ENCODE results near the gene CLIP1.
A peak's percentile ranks its signal among the peaks of the same experiment; 100 is the strongest.
"Not testable (repeated sequence)": the region's sequence is repeated elsewhere in the genome, so short reads cannot be mapped to it uniquely, and the experiment has no call there.

The CLIP1 gene

GRCh38 chr12:122309564-122310121, 112.8 kb downstream of the CLIP1 start:
- DNase-seq = no peak

- no peak for DNase-seq
Observed at GRCh38 chr12:122308811-122309210, 113.7 kb downstream of the CLIP1 start.

- no peak for DNase-seq
Observed at GRCh38 chr12:122306407-122306806, 116.1 kb downstream of the CLIP1 start.

- DNase-seq = no peak
Observed at GRCh38 chr12:122304924-122305323, 117.5 kb downstream of the CLIP1 start.

- DNase-seq = no peak
Observed at GRCh38 chr12:122303068-122303467, 119.4 kb downstream of the CLIP1 start.

- DNase-seq = no peak
Observed at GRCh38 chr12:122298071-122298748, 124.3 kb downstream of the CLIP1 start.

- DNase-seq = no peak
Observed at GRCh38 chr12:122297494-122297893, 125.0 kb downstream of the CLIP1 start.

- DNase-seq = no peak
Observed at GRCh38 chr12:122295877-122296276, 126.6 kb downstream of the CLIP1 start.

- DNase-seq = no peak
Observed at GRCh38 chr12:122293081-122293480, 129.4 kb downstream of the CLIP1 start.

- DNase-seq = no peak
Observed at GRCh38 chr12:122291431-122291830, 131.0 kb downstream of the CLIP1 start.

GRCh38 chr12:122283680-122284079, 138.8 kb downstream of the CLIP1 start:
- DNase-seq = no peak

- DNase-seq = no peak
Observed at GRCh38 chr12:122282061-122282460, 140.4 kb downstream of the CLIP1 start.

- DNase-seq = no peak
Observed at GRCh38 chr12:122276242-122276641, 146.2 kb downstream of the CLIP1 start.

- DNase-seq = no peak
Observed at GRCh38 chr12:122275459-122275858, 147.0 kb downstream of the CLIP1 start.

- peak; percentile 98 for DNase-seq
Observed at GRCh38 chr12:122266230-122266901, 156.1 kb downstream of the CLIP1 start, which contains the start of gene VPS33A. Gene VPS33A, minus strand, starts transcription at chr12:122266494. Its CDS starts 86 bp downstream, at chr12:122266408.

- DNase-seq = peak; percentile 26
Observed at GRCh38 chr12:122265886-122266229, 156.6 kb downstream of the CLIP1 start.

- no peak for DNase-seq
Observed at GRCh38 chr12:122265476-122265875, 157.0 kb downstream of the CLIP1 start.

- DNase-seq = not testable (repeated sequence)
Observed at GRCh38 chr12:122260735-122261134, 161.7 kb downstream of the CLIP1 start.

GRCh38 chr12:122258939-122259338, 163.5 kb downstream of the CLIP1 start:
- DNase-seq = not testable (repeated sequence)

GRCh38 chr12:122258462-122258861, 164.0 kb downstream of the CLIP1 start:
- DNase-seq = not testable (repeated sequence)

- DNase-seq = no peak
Observed at GRCh38 chr12:122250536-122250935, 171.9 kb downstream of the CLIP1 start.

- no peak for DNase-seq
Observed at GRCh38 chr12:122250047-122250446, 172.4 kb downstream of the CLIP1 start.

- no peak for DNase-seq
Observed at GRCh38 chr12:122245553-122245952, 176.9 kb downstream of the CLIP1 start.

Measured in NCI-H774 (cell line).